Heart right ventricle (tissue), 16 donors: ENCODE data around the gene TRPC3. TPM values are rescaled to one million over a fixed set of nuclear protein-coding genes. Genes with fewer than 3 reads are reported as not detected.

ENCODE experiments used
- ATAC-seq, 8 donors: fragments of 200-7000 bp; cut with Tn5 transposase; one replicate each; pipeline ENCODE4 v1.9.1; 2020; ENCODE audit warnings: mild to moderate bottlenecking in 8 of 8, moderate library complexity in 8 of 8, moderate number of reproducible peaks in 1 of 8
- DNase-seq, 2 donors: peaks; one replicate each; pipeline ENCODE4 v3.0.0-alpha.2; 2020
- H3K27ac ChIP-seq, 10 donors: fragments of 200-600 bp; sonication (generic) in 2 of 10; one replicate each; pipeline versions ENCODE4 v1.5.0 to v1.8.0; 2020 to 2022; ENCODE audit warnings: mild to moderate bottlenecking in 3 of 10
- H3K27me3 ChIP-seq, 7 donors: fragments of 200-600 bp; one replicate each; pipeline ENCODE4 v1.8.0; 2021 to 2022; ENCODE audit warnings: mild to moderate bottlenecking in 2 of 7
- H3K36me3 ChIP-seq, 9 donors: fragments of 200-600 bp; sonication (generic) in 1 of 9; one replicate each; pipeline versions ENCODE4 v1.5.0 to v1.8.0; 2020 to 2022; ENCODE audit warnings: mild to moderate bottlenecking in 2 of 9
- H3K4me1 ChIP-seq, 9 donors: fragments of 200-600 bp; sonication (generic) in 1 of 9; one replicate each; pipeline versions ENCODE4 v1.5.0 to v1.8.0; 2020 to 2022; ENCODE audit warnings: mild to moderate bottlenecking in 4 of 9
- H3K4me3 ChIP-seq, 10 donors: fragments of 200-600 bp; sonication (generic) in 2 of 10; one replicate each; pipeline versions ENCODE4 v1.5.0 to v1.8.0; 2020 to 2022; ENCODE audit warnings: mild to moderate bottlenecking in 7 of 10, moderate library complexity in 2 of 10
- H3K9me3 ChIP-seq, 11 donors: fragments of 200-600 bp in 10 of 11; sonication (generic) in 2 of 11; one replicate each; pipeline versions ENCODE4 v1.5.0 to v1.8.0; 2013 to 2022; ENCODE audit warnings: mild to moderate bottlenecking in 2 of 11, control low read depth in 1 of 11, moderate library complexity in 1 of 11
- WGBS, 2 donors: extraction: QIAGEN DNeasy Blood & Tissue Kit; methylation state at CpG; one replicate each; pipeline ENCODE4 v1.1.7; 2013; ENCODE audit warnings: inconsistent platforms in 1 of 2; 5-methylcytosine and 5-hydroxymethylcytosine counted together
- intact Hi-C, 10 donors: fragments of 100-400 bp; cut with DNase I; formaldehyde crosslinking; loops; one replicate each; pipeline versions ENCODE4 v1.11.1 to v1.14.2; 2022
- polyA plus RNA-seq, 2 donors: library from polyadenylated mRNA; stranded (reverse); fragments of 200-250 nt; gene quantifications; one replicate each; pipeline ENCODE4 v1.2.3, GENCODE V29; 2013
- total RNA-seq, 10 donors: library from RNA; stranded (reverse); fragmentation: NEBNext Ultra II Directional in 3 of 10; extraction: Animal tissue kit (Norgen Biotek cat#: 25700) in 3 of 10; gene quantifications; one replicate each; pipeline versions ENCODE4 v1.2.1 to v1.2.4, GENCODE V29; 2021 to 2023
- TF ChIP-seq, protein P1 (sequence below), 9 donors: fragments of 200-600 bp; sonication (generic) in 2 of 9; IDR thresholded peaks; one replicate each; pipeline versions ENCODE4 v1.5.0 to v1.8.0; 2021 to 2022; ENCODE audit warnings: antibody characterized with exemption in 9 of 9, mild to moderate bottlenecking in 5 of 9, moderate library complexity in 1 of 9
- donor health status: Arrhythmogenic right ventricular cardiomyopathy.
- donor health status: ischemic (EF 13 %, LVEDD 7.1; RV severe dilation, severe dysfunction).
- donor health status: healthy with polysubstance abuse.
- donor health status: DM: no; HTN: yes; CAD: no.
- donor health status: DM: no; HTN: no; CAD: no.
- donor health status: ischemic (EF 25% LVEDD 6.9; RV normal size, moderate dysfunction).
- donor health status: ischemic (EF 25% LVEDD 5.7; RV mildly dilated, moderate dysfunction).
- donor health status: healthy.
- donor health status: DM: yes; HTN: yes; CAD: no.
- donor health status: Ischemic cardiomyopathy.
- donor health status: ischemic (EF 35%, LVEDD 5.7; RV mildly dilated, moderate dysfunction).
- donor health status: nonischemic (EF 11% LVEDD 7.7; RV severe dilation, severe dysfunction).
- donor health status: DM: yes; HTN: yes; CAD: no.
- donor health status: PGD.
- donor health status: ischemic (EF 29% LVEDD 5.4; RV normal size, mild dysfunction).
- donor health status: nonischemic (EF 23%, LVEDD 6.1; RV moderate dilation, normal function).

Gene TRPC3
- total and polyA plus RNA-seq, 12 donors = 0.13 to 0.28 (median 0.17) TPM; not detected in 5

DNA sequence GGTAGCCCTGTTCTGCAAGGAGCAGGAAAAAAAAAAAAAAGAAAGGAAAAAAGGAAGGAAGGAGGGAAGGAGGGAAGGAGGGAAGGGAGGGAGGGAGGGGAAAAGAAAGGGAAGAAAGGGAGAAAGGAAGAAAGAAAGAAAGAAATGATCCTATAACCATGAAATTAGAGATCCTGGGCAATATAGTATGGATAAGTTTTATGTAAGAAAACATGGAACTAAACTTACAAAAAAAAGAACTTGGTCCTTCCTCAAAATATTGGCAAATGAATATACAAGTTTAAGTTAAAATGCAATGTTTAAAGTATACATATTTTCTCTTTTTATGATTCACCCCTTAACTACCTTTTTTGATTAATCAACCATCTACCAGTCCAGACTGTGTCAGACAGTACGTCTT is 100.5 kb downstream of the TRPC3 start:
- Histone ChIP-seq H3K4me3 (no peak overlapping the region), H3K36me3 (peaks cover 0 to 89% (median 12%) of the 10 kb centered on the region in 9 donors), H3K9me3 (no peaks in the 10 kb centered on the region), H3K27me3 (no peaks in the 10 kb centered on the region), H3K27ac (no peak overlapping the region), H3K4me1 (no peaks in the 10 kb centered on the region)
- TF ChIP-seq, protein P1, sequence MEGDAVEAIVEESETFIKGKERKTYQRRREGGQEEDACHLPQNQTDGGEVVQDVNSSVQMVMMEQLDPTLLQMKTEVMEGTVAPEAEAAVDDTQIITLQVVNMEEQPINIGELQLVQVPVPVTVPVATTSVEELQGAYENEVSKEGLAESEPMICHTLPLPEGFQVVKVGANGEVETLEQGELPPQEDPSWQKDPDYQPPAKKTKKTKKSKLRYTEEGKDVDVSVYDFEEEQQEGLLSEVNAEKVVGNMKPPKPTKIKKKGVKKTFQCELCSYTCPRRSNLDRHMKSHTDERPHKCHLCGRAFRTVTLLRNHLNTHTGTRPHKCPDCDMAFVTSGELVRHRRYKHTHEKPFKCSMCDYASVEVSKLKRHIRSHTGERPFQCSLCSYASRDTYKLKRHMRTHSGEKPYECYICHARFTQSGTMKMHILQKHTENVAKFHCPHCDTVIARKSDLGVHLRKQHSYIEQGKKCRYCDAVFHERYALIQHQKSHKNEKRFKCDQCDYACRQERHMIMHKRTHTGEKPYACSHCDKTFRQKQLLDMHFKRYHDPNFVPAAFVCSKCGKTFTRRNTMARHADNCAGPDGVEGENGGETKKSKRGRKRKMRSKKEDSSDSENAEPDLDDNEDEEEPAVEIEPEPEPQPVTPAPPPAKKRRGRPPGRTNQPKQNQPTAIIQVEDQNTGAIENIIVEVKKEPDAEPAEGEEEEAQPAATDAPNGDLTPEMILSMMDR (IDR thresholded peaks at IDR 0.05) = no peak
- ATAC-seq = no peak
- 96 to 98% methylated on average over 1 of the region's 1 CpG for WGBS, 2 donors
- DNase-seq = no peak
- intact Hi-C loops = no loop called here

DNA sequence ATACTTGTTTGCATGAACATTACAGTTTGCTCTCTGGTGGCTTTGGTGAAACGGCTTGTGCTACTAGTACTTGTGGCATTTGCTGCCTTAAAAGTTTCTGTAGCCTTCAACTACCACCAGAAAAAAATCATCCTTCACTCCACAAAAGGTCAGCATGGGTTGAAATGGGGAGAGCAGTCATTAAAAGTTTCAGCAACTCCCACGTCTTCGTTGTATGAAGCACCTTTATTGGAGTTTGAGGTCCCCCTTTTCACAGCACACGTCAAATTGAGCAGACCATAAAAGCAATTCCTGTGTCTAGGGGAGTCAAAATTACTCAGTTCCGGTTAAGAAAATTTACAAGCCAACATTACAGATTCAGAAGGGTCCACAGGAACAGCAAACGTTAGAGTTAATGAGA is 105.2 kb downstream of the TRPC3 start:
- WGBS, 2 donors = 89 to 92% methylated on average over 6 of the region's 6 CpGs
- intact Hi-C loops = no loop called here
- Histone ChIP-seq H3K4me1 (no peaks in the 10 kb centered on the region), H3K27ac (no peak overlapping the region), H3K27me3 (no peaks in the 10 kb centered on the region), H3K36me3 (peaks cover 0 to 93% (median 22%) of the 10 kb centered on the region in 9 donors), H3K4me3 (no peak overlapping the region), H3K9me3 (no peaks in the 10 kb centered on the region)
- TF ChIP-seq, protein P1 (IDR thresholded peaks at IDR 0.05) = no peak
- DNase-seq (no peak), ATAC-seq (no peak)

DNA sequence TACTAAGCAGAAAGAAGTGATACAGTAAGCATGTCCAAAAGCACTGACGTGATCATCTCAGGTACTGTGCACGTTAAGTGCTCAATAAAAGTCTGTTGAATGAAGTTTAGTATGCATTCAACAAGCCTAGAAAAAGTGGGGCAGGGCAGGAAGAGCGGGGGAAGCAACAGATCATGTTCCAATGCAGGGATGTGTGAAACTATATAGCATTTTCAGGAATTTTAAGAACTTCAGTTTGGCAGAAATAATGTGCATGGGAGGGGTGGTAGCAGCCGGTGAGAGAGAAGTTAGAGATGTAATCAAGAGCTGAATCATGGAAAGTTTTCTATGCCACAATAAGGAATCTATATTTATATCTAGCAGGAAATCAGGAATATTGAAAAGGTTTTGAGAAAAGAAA is 109.0 kb downstream of the TRPC3 start:
- intact Hi-C loops = no loop called here
- no peaks in the 10 kb centered on the region for H3K27me3 ChIP-seq
- ATAC-seq = no peak
- no peak overlapping the region for H3K27ac ChIP-seq
- H3K9me3 ChIP-seq = no peaks in the 10 kb centered on the region
- TF ChIP-seq, protein P1 (IDR thresholded peaks at IDR 0.05) = no peak
- peaks cover 0 to 100% (median 15%) of the 10 kb centered on the region in 9 donors for H3K36me3 ChIP-seq
- H3K4me1 ChIP-seq = no peaks in the 10 kb centered on the region
- WGBS, 2 donors = 89 to 93% methylated on average over 4 of the region's 4 CpGs
- no peak for DNase-seq
- H3K4me3 ChIP-seq = no peak overlapping the region

GRCh38 chr4:121838136-121838535 is 113.7 kb downstream of the TRPC3 start:
- Histone ChIP-seq H3K9me3 (no peaks in the 10 kb centered on the region), H3K4me3 (no peak overlapping the region), H3K27ac (no peak overlapping the region), H3K27me3 (no peaks in the 10 kb centered on the region), H3K36me3 (peaks cover 0 to 96% (median 16%) of the 10 kb centered on the region in 9 donors), H3K4me1 (no peaks in the 10 kb centered on the region)
- TF ChIP-seq, protein P1 (IDR thresholded peaks at IDR 0.05) = no peak
- intact Hi-C loops = no loop called here
- ATAC-seq (no peak), DNase-seq (no peak)
